HEK293T (cell line): Measurements from ENCODE around the gene GRM3.

ENCODE experiments used
- ARNT ChIP-seq: fragments of 450-650 bp; IDR thresholded peaks from 2 replicates; pipeline ENCODE4 v1.6.1; 2017; ENCODE audit warnings: mild to moderate bottlenecking
- BHLHE40 ChIP-seq: fragments of 450-650 bp; IDR thresholded peaks from 2 replicates; pipeline ENCODE4 v1.6.1; 2016; ENCODE audit warnings: mild to moderate bottlenecking, moderate library complexity, borderline replicate concordance
- ELF4 ChIP-seq: fragments of 450-650 bp; IDR thresholded peaks from 2 replicates; pipeline ENCODE4 v1.6.1; 2017; ENCODE audit warnings: antibody characterized with exemption
- FOXA1 ChIP-seq: fragments of 450-650 bp; IDR thresholded peaks from 2 replicates; pipeline ENCODE4 v1.6.1; 2016; ENCODE audit warnings: mild to moderate bottlenecking
- FOXK2 ChIP-seq: fragments of 450-650 bp; IDR thresholded peaks from 2 replicates; pipeline ENCODE4 v1.6.1; 2016; ENCODE audit warnings: mild to moderate bottlenecking
- HDGF ChIP-seq: fragments of 450-650 bp; IDR thresholded peaks from 2 replicates; pipeline ENCODE4 v1.6.1; 2017; ENCODE audit warnings: antibody characterized with exemption, borderline replicate concordance
- LEF1 ChIP-seq: fragments of 450-650 bp; IDR thresholded peaks from 2 replicates; pipeline ENCODE4 v1.6.1; 2017; ENCODE audit warnings: mild to moderate bottlenecking, borderline replicate concordance
- NFRKB ChIP-seq: fragments of 450-650 bp; IDR thresholded peaks from 2 replicates; pipeline ENCODE4 v1.6.1; 2016; ENCODE audit warnings: mild to moderate bottlenecking, moderate library complexity
- SP1 ChIP-seq: fragments of 450-650 bp; IDR thresholded peaks from 2 replicates; pipeline ENCODE4 v1.6.1; 2017
- TARDBP ChIP-seq: fragments of 450-650 bp; IDR thresholded peaks from 2 replicates; pipeline ENCODE4 v1.6.1; 2016
- ZNF384 ChIP-seq: fragments of 450-650 bp; IDR thresholded peaks from 2 replicates; pipeline ENCODE4 v1.6.1; 2016
- TF ChIP-seq, protein P1 (sequence below): fragments of 450-650 bp; IDR thresholded peaks from 2 replicates; pipeline ENCODE4 v1.6.1; 2016

DNA sequence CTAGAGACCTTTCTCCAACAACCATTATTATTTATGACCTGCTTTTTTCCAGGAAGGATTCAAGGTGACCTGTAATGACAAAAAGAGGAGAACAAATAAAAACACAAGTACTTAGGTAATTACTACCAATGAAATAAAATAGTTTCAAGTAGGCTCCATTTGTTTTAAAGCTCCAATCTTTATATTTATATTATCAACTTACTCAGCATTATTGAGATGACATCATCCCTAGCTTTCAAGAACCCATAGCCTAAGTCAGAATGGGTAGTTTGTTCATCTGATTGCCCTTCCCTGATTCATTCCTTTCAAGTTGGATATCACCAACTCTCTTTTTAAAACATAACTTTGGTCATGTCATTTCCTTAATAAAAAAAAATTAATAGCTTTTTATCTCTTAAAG is 131.5 kb downstream of the GRM3 start:
- TF ChIP-seq NFRKB = no peak
- no peak for TF ChIP-seq LEF1
- TF ChIP-seq, protein P1, sequence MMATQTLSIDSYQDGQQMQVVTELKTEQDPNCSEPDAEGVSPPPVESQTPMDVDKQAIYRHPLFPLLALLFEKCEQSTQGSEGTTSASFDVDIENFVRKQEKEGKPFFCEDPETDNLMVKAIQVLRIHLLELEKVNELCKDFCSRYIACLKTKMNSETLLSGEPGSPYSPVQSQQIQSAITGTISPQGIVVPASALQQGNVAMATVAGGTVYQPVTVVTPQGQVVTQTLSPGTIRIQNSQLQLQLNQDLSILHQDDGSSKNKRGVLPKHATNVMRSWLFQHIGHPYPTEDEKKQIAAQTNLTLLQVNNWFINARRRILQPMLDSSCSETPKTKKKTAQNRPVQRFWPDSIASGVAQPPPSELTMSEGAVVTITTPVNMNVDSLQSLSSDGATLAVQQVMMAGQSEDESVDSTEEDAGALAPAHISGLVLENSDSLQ = no peak
- TF ChIP-seq SP1 = no peak
- TF ChIP-seq HDGF = no peak
- TF ChIP-seq ARNT = no peak
- no peak for TF ChIP-seq ZNF384
- no peak for TF ChIP-seq BHLHE40
- no peak for TF ChIP-seq FOXA1
- TF ChIP-seq FOXK2 = no peak
- no peak for TF ChIP-seq TARDBP
- no peak for TF ChIP-seq ELF4
